ENCODE data around the gene SEPTIN12. TPM values are rescaled to one million over a fixed set of nuclear protein-coding genes. Genes with fewer than 3 reads are reported as not detected.
"Not testable (repeated sequence)": the region's sequence is repeated elsewhere in the genome, so short reads cannot be mapped to it uniquely, and the experiment has no call there.

Gene SEPTIN12
- total and polyA plus RNA-seq, 2 of the 8 experiments (the other 6 are each of a cell fraction or from before 2014, with no cell fraction given): 0.24 TPM; not detected in 1

- no peak for TF ChIP-seq RNF2 (IDR thresholded peaks at IDR 0.05; ENCODE audit: borderline replicate concordance, low read depth, low read length, missing control alignments, poor library complexity, severe bottlenecking)
- TF ChIP-seq SAP30 (IDR thresholded peaks at IDR 0.05; ENCODE audit: insufficient read depth, insufficient replicate concordance, low read length): no peak
- no peak for TF ChIP-seq RBBP5 (IDR thresholded peaks at IDR 0.05; ENCODE audit: borderline replicate concordance, low read depth, low read length)
- no peak for TF ChIP-seq KDM1A (IDR thresholded peaks at IDR 0.05; ENCODE audit: borderline replicate concordance, low read length)
- no peak for TF ChIP-seq JUN (IDR thresholded peaks at IDR 0.05; ENCODE audit: low read depth, low read length)
Observed at GRCh38 chr16:4743226-4743878, 44.8 kb downstream of the SEPTIN12 start (continued).

- not testable (repeated sequence) for H4K20me1 ChIP-seq (replicated peaks in 1 of 2; ENCODE audit: control insufficient read depth in 1 of 2, insufficient read depth in 2 of 2, low read length in 2 of 2); H3K14ac ChIP-seq (ENCODE audit: insufficient read length); H2AFZ ChIP-seq (ENCODE audit: low read length); H3K56ac ChIP-seq (replicated peaks; ENCODE audit: insufficient read length, low read depth, low read length); H3K79me1 ChIP-seq (ENCODE audit: low read depth, low read length); H3K4me1 ChIP-seq (replicated peaks in 1 of 4; ENCODE audit: control insufficient read depth in 3 of 4, insufficient read depth in 4 of 4, low read length in 3 of 4); H3K4me2 ChIP-seq (ENCODE audit: insufficient read depth in 1 of 2, low read depth in 2 of 2, low read length in 2 of 2); DNase-seq (ENCODE audit: low read depth in 1 of 2, low spot score in 2 of 2); H3K27ac ChIP-seq (ENCODE audit: low read depth, low read length); H3K9ac ChIP-seq (replicated peaks in 1 of 4; ENCODE audit: extremely low read depth in 1 of 4, low read depth in 3 of 4, low read length in 3 of 4); H3K18ac ChIP-seq (ENCODE audit: extremely low read depth, low read length); H3K9me3 ChIP-seq (ENCODE audit: insufficient read depth in 2 of 2, low read depth in 1 of 2, low read length in 1 of 2); H4K5ac ChIP-seq (ENCODE audit: insufficient read length, low read depth, low read length); H3K4me3 ChIP-seq (ENCODE audit: extremely low read depth in 1 of 4, insufficient read depth in 2 of 4, low read depth in 3 of 4, low read length in 4 of 4); H3K79me2 ChIP-seq (ENCODE audit: control insufficient read depth in 1 of 2, insufficient read depth in 2 of 2, low read length in 2 of 2); H2BK20ac ChIP-seq (ENCODE audit: low read length); H2BK5ac ChIP-seq (ENCODE audit: low read depth, low read length); H3K23me2 ChIP-seq (ENCODE audit: low read depth, low read length); H2AK5ac ChIP-seq (ENCODE audit: low read depth, low read length); H2BK120ac ChIP-seq (replicated peaks; ENCODE audit: low read depth, low read length); H3K36me3 ChIP-seq (ENCODE audit: control insufficient read depth in 2 of 4, insufficient read depth in 4 of 4, low read length in 3 of 4); H3K4ac ChIP-seq (replicated peaks; ENCODE audit: insufficient read length, low read depth, low read length); H3K27me3 ChIP-seq (replicated peaks in 1 of 4; ENCODE audit: control insufficient read depth in 3 of 4, extremely low read depth in 1 of 4, insufficient read depth in 3 of 4, low read length in 3 of 4); H4K91ac ChIP-seq (replicated peaks; ENCODE audit: insufficient read length, low read length); H3K23ac ChIP-seq (ENCODE audit: insufficient read length); FAIRE-seq; H4K8ac ChIP-seq (ENCODE audit: extremely low read depth, insufficient read depth, low read length)
- peak overlapping the region; percentile 50; the same call in 1 of the 2 replicates for H2BK12ac ChIP-seq (ENCODE audit: low read depth, low read length)
- peak overlapping the region; percentile 98; the same call in 1 of the 2 replicates for H2BK15ac ChIP-seq (ENCODE audit: low read length)
- ChIA-PET CTCF (ENCODE audit: partially characterized antibody) (interaction anchor here (1.1 to 2.1 kb wide), 2 partner anchors 15 to 22 kb away, joined by 3 to 6 read pairs; no protein-coding TSS in a partner anchor), POLR2A (ENCODE audit: partially characterized antibody) (interaction anchor here (1.0 to 5.0 kb wide), 4 partner anchors 9 to 30 kb away, joined by 3 to 30 read pairs (median 4); no protein-coding TSS in a partner anchor)
- WGBS, 2 experiments (ENCODE audit: extremely low coverage in 1 of 2, insufficient coverage in 1 of 2, insufficient read length in 1 of 2, insufficient replicate concordance in 2 of 2, low coverage in 1 of 2, low lambda C conversion rate in 2 of 2, missing lambda C conversion rate in 1 of 2): 97% methylated on average over 5 of the region's 5 CpGs; no CpG with 5 or more reads in 1 of the 2 experiments
Observed at GRCh38 chr16:4738370-4738769, 49.8 kb downstream of the SEPTIN12 start.

Data from H1 (cell line).